NCI-H2029 (cell line): Measurements from ENCODE around the gene KDM4C.

ENCODE experiments used
- DNase-seq: peaks from one replicate; lab custom pipeline; 2025; lab: John Stamatoyannopoulos, UW

Gene KDM4C

DNA sequence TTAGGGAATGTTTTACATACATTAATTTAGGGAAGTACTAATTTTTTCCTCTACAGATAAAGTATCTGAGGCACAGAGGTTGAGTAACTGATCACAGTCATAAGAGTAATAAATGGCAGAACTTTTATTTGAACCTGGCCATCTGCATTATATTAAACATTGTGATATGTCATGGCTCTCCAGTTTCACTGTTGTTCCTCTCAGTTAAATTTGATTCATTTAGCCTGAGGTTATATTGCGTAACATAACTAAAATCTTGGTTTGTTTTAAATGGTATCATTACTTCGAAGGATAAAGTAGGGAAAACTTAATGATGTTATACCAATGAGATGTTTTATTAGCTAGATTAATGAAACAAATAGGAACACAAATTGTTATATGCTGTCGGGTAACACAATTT is 284.4 kb downstream of the KDM4C start:
- no peak for DNase-seq

DNA sequence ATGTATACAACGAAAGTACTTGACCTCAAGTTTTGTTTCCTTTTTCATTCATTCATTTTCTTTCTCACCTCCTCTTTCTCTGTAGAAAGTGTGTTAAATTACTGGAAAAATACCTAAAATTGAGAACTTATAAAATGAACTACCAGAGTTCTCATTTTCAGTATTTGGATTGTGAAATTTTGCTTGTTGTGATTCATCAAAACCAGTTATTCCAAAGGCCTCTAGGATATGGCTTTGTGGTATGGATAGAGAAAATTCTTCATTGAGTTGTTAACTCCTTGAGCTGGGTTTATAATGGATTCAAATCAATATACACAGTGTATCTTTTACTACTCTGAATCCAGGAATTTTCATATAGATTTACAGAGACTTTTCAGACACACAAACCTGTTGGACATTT is 287.6 kb downstream of the KDM4C start:
- DNase-seq = no peak

DNA sequence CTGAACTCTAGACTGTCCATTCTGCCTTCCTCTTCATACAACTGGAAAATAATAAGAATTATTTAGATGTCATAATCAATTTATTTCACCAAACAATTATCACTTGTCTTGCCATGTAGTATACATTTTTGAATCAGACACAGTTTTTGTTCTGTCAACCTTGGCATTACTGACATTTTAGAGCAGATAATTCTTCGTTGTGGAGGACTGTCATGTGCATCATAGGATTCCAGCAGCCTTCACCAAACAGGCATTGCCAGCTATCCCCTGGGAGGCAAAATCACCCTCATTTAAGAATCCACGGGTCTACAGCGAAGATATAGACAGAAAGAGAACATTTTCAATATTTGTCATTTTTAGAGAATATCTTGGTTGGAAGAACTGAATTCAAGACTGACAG is 293.9 kb downstream of the KDM4C start:
- DNase-seq = no peak

- DNase-seq = no peak
Measured at GRCh38 chr9:7053903-7054302, 296.1 kb downstream of the KDM4C start.

- DNase-seq = no peak
Measured at GRCh38 chr9:7055171-7055903, 297.6 kb downstream of the KDM4C start.

GRCh38 chr9:7056254-7056653 is 298.5 kb downstream of the KDM4C start:
- no peak for DNase-seq

DNA sequence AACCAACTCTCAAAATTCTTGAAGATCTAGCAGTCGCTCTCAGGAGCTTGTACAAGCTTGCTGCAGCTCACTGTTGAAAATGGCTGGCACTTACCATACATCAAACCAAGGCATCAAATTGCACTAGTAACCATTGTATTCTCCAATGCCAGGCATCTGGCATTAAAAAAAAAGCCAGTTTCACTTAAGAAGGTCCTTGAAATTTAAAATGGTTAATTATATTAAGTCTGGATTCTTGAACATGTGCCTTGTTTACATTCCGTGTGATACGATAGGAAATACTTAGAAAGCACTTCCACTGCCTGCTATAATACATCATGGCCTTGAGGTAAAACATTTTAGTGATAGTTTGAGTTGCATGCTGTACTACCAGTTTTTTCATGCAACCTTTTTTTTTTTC is 300.7 kb downstream of the KDM4C start:
- DNase-seq = no peak

DNA sequence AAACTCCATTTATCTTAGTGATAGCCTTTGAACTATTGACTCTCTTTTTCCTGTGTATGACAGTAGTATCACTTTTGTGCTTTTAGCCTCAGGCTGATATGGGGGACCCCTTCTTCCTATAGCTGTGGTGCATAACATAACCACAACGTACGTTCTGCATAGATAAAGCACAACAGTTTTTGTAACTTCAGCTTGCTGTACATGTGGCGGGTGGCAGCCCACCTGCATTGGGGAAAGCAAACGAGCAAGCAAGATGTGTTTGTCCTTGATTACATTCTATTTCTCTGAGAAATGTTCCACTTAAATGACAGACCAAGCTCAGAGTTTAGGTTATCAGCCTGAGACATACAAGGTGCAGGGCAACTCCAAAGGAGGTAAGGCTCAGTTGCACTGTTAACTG is 309.4 kb downstream of the KDM4C start:
- no peak for DNase-seq

DNA sequence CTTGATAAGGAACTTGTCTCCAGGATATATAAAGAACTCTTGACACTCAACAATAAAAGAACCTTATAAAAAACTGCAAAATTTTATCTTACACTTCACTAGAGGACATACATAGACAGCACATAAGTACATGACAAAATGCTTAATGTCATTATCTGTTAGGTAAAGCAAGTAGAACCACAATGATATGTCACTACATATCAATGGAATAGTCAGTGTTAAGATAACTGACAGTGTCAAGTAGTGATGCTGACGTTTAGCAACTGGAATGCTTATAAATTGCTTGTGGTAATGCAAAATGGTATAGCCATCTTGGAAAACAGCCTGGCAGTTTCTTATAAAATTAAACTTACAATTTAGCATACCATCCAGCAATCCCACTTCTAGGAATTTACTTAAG is 314.1 kb downstream of the KDM4C start:
- no peak for DNase-seq

GRCh38 chr9:7073706-7074105 is 315.9 kb downstream of the KDM4C start:
- DNase-seq = no peak

DNA sequence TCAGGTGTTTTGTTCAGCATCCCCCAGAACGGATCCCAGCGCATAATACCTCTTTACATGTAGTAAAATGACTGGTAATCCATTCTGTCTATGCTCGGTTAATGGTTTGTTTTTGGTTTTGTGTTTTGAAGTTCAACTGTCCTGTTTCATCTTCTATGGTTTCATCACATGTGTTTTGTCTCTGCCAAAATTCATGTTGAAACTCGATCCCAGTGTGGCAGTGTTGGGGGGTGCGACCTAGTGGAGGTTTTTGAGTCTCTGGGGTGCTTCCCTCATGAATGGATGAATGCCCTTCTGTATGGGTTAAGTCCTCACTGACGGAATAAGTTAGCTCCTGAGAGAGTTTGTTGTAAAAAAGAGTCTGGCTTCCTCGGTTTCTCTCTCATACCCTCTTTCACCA is 317.4 kb downstream of the KDM4C start:
- no peak for DNase-seq

DNA sequence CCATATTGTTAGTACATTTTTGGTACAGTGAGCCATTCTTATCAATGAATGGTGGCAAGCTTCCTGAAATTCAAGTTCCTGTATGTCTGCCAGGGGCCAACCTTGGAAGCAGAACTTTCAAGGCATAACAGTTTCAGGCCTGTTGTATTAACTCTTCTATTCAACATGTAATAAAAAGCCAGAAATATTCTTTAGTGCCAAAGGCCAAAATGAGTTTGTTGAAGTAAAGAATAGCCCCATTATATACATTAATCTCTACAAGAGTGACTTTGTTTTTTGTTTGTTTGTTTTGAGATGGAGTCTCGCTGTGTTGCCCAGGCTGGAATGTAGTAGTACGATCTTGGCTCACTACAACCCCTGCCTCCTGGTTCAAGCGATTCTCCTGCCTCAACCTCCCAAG is 321.3 kb downstream of the KDM4C start:
- no peak for DNase-seq

GRCh38 chr9:7081065-7081600 is 323.4 kb downstream of the KDM4C start:
- DNase-seq = no peak

DNA sequence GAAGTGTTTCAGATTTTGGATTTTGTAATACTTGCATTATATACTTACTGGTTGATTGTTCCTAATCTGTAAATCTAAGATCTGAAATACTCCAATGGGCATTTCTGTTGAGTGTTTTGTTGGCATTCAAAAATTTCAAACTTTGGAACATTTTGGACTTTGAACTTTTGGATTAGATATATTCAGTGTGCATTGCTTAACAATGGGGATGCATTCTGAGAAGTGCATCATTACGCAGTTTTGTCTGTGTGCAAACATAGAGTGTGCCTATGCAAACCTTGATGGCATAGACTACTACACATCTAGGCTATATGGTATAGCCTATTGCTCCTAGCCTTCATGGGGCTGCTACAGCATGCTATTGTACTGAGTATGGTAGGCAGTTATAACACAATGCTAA is 325.4 kb downstream of the KDM4C start:
- DNase-seq = no peak

DNA sequence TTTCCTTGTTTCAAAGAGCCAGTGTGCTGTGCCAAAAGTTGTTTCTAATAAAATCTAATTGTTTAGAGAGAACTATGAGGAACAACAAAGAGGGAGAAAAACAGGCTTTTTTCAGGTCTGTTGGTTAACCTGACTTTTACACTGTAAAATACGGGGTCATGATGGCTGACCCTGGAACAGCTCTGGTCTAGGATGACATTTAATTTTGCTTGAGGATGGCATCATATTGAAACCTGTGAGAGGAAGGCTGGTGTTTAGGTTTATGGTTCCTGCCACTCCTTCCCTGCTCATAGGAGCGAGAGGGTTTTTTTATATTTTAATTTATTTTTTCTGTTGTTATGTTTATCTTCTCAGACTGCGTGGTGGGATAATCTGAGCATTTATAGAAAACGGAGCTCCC is 327.6 kb downstream of the KDM4C start:
- DNase-seq = no peak

GRCh38 chr9:7086389-7086788 is 328.6 kb downstream of the KDM4C start:
- no peak for DNase-seq

GRCh38 chr9:7088611-7089010 is 330.8 kb downstream of the KDM4C start:
- no peak for DNase-seq

DNA sequence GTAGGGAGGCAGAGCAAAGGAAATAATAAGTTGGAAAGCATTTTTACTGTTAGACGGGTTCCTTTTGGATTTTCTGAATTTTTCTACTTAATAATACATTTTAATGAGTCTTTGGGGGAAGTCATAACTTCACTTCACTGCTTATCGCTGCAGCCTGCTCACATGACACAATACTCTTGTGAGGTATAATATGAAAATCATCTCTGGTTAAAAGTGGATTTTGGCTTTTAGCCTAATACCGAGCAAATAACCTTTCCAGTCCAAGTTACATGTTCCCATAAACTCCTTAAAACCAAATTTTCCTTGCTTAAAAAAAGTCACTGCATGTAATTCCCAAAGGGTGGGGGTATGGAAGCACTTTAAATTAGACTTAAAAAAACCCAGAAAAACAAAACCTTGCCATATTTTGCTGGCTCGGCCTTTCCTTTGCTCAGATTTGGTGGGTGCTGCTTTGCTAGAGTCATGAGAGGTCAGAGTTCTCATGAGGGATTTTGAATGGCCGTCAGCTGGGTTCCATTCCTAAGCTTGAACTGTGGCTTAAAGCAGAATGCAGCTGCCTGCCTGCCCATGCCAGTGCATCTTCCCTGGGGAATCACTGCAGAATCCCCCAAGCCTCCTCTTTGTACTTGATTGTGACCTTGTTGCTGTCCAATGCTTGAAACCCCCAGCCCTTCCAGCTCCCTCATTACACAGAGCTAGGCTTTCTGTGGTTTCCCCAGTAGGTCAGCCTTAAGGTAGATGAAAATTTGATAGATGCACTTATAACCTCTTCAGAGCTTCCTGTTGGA is 331.8 kb downstream of the KDM4C start:
- DNase-seq = no peak

GRCh38 chr9:7093040-7093439 is 335.3 kb downstream of the KDM4C start:
- no peak for DNase-seq

DNA sequence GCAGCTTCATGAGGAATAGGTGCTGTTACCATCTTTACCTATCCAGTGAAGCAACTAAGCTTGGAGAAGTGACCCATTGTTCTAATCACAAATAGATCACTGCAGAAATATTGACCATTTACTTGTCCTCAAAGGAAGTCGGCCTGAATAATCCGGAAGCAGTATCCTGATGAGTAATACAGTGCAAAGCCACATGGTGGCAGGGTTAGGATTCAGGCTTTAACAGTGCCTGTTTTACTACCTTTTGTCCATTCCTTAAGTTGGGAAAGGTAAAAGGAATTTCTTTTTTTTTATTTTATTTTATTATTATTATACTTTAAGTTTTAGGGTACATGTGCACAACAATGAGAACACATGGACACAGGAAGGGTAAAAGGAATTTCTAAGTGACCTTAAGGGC is 336.3 kb downstream of the KDM4C start:
- no peak for DNase-seq

DNA sequence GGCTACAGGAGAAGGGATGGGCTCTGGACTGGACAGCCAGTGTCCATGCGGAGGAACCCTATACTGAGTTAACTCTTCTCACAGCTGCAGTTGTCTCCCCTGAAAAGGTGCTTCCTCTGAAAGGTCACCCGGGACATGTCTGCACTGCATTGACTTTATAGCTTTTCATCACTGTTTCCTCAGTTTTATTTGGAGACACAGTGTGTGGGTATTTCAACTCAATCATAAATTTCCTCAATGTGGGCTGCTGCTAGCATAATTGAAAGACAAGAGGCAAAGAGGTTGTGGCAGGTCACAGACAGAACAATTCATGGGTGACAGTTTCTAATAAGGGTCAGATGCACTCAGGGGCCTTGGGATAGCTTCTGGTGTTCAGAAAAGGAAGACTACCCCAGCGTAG is 336.8 kb downstream of the KDM4C start:
- no peak for DNase-seq

GRCh38 chr9:7095058-7095457 is 337.3 kb downstream of the KDM4C start:
- DNase-seq = no peak

- DNase-seq = no peak
Measured at GRCh38 chr9:7097040-7097715, 339.4 kb downstream of the KDM4C start.
